ENCODE measurements around the gene ABCB9.

DNA sequence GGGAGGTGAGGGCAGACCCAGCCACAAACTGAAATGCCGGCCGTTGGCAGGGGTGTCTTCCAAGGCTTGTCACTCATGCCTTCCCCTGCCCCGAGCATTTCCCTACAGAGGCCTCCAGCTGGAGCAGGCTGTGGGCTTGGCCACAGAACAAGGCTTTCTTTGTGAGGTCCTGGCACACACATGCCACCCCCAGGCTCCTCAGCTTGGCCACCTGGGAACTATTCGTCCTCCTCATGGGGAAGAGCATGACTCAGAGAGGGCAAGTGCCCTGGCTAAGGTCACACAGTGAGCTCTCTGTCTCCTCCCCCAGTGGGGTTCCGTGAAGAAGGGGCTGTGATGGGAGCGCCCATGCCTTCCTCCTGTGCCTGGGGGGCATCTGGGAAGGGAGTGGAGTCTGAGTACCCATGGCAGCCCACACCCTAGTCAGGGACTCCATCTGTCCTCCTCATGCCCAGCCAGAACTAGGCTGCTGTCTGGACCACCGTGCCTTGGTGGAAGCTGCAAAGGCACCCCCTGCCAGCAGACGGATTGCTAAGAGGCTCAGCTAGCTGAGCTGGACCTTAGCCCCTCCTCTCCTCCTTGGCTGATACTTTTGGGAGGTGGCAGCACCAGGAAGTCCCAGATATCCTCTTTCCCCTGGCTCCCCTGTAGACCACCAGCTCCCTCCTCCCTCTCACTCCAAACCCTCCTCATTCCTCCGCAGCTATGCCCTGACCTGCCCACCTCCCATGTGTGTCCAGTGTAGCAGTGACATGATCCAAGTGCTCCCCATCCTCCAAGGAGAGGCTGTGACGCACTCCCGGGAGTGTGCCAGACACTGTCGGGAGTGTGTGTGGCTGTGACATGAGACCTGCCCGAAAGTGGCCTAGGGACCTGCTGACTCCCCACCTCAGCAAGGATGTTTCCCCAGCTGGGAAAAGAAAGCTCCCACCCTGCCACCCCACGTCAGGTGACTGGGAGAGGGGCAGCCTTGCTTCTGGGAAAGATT, 21.4 kb downstream of the ABCB9 start:
- TF ChIP-seq, protein P1, sequence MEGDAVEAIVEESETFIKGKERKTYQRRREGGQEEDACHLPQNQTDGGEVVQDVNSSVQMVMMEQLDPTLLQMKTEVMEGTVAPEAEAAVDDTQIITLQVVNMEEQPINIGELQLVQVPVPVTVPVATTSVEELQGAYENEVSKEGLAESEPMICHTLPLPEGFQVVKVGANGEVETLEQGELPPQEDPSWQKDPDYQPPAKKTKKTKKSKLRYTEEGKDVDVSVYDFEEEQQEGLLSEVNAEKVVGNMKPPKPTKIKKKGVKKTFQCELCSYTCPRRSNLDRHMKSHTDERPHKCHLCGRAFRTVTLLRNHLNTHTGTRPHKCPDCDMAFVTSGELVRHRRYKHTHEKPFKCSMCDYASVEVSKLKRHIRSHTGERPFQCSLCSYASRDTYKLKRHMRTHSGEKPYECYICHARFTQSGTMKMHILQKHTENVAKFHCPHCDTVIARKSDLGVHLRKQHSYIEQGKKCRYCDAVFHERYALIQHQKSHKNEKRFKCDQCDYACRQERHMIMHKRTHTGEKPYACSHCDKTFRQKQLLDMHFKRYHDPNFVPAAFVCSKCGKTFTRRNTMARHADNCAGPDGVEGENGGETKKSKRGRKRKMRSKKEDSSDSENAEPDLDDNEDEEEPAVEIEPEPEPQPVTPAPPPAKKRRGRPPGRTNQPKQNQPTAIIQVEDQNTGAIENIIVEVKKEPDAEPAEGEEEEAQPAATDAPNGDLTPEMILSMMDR (IDR thresholded peaks at IDR 0.05): no peak
- no peak for TF ChIP-seq POLR2A (IDR thresholded peaks at IDR 0.05)

All from uterus (tissue), 2 donors.